ENCODE results near the gene ALOX12B.

DNA sequence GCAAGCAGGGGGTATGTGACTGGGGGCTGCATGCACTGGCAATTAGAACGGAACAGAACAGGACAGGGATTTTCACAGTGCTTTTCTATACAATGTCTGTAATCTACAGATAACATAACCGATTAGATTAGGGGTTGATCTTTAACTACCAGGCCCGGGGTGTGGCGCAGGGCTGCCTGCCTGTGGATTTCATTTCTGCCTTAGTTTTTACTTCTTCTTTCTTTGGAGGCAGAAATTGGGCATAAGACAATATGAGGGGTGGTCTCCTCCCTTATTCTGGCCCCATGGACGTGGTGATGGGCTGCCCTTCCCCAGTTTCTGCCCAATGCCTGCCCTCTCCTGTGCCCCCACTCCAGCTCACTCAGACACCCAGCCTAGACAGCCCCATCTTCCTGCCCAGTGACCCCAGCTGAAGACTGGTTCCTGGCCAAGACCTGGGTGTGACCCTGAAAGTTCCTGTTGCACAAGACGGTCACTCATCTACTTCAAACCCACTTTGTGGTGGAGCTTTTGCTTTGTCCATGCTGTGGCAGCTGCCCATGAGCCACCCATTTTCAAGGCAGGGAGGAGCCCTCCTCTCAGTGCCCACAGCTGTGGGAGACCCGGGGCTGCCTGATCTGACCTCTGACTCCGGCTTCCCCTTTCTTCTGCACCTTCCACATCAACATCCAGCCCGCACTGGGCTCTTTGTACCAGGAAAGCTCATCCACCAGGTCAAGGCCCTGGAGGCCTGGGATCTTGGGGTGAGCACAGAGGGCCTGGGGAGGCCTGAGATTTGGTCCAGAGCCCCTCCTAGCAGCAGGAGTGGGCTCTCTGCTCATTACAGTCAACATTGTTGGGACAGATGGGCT lies 18.6 kb downstream of the ALOX12B start:
- TF ChIP-seq, protein P1, sequence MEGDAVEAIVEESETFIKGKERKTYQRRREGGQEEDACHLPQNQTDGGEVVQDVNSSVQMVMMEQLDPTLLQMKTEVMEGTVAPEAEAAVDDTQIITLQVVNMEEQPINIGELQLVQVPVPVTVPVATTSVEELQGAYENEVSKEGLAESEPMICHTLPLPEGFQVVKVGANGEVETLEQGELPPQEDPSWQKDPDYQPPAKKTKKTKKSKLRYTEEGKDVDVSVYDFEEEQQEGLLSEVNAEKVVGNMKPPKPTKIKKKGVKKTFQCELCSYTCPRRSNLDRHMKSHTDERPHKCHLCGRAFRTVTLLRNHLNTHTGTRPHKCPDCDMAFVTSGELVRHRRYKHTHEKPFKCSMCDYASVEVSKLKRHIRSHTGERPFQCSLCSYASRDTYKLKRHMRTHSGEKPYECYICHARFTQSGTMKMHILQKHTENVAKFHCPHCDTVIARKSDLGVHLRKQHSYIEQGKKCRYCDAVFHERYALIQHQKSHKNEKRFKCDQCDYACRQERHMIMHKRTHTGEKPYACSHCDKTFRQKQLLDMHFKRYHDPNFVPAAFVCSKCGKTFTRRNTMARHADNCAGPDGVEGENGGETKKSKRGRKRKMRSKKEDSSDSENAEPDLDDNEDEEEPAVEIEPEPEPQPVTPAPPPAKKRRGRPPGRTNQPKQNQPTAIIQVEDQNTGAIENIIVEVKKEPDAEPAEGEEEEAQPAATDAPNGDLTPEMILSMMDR (IDR thresholded peaks at IDR 0.05), result no peak
- no peak for TF ChIP-seq POLR2A (IDR thresholded peaks at IDR 0.05)
- peak in 1 of 2 donors; percentile 33 for TF ChIP-seq EP300 (IDR thresholded peaks at IDR 0.05)

All from tibial nerve (tissue), 4 donors.